Pancreas (tissue), 10 donors: ENCODE data around the gene SPATA31A3. TPM values are rescaled to one million over a fixed set of nuclear protein-coding genes. Genes with fewer than 3 reads are reported as not detected.
A peak's percentile ranks its signal among the peaks of the same experiment; 100 is the strongest.
"Not testable (repeated sequence)": the region's sequence is repeated elsewhere in the genome, so short reads cannot be mapped to it uniquely, and the experiment has no call there.

ENCODE experiments used
- ATAC-seq, 4 donors: fragments of 200-7000 bp; cut with Tn5 transposase; one replicate each; pipeline versions ENCODE4 v1.8.0 to v1.9.1; 2020; ENCODE audit warnings: mild to moderate bottlenecking in 4 of 4, moderate library complexity in 4 of 4
- DNase-seq, 6 donors: peaks; one replicate each; pipeline ENCODE4 v3.0.0-alpha.2; 2020
- FAIRE-seq: peaks from 2 replicates; lab custom pipeline; 2012; peaks lifted over from hg19 to GRCh38; lab: Jason Lieb, UNC
- H3K27ac ChIP-seq, 4 donors: fragments of 200-600 bp; sonication (generic); 1 replicate in 3 of 4; 2 replicates in 1 of 4; pipeline versions ENCODE4 v1.5.0 to v1.8.0; 2020
- H3K27me3 ChIP-seq, 4 donors: fragments of 200-600 bp; one replicate each; pipeline ENCODE4 v1.8.0; 2021
- H3K36me3 ChIP-seq, 3 donors: fragments of 200-600 bp; sonication (generic) in 1 of 3; one replicate each; pipeline versions ENCODE4 v1.5.0 to v1.8.0; 2020 to 2021
- H3K4me1 ChIP-seq, 3 donors: fragments of 200-600 bp; one replicate each; pipeline ENCODE4 v1.8.0; 2021
- H3K4me3 ChIP-seq, 4 donors: fragments of 200-600 bp; sonication (generic) in 2 of 4; one replicate each; pipeline versions ENCODE4 v1.5.0 to v1.8.0; 2020 to 2021
- H3K9me3 ChIP-seq, 4 donors: fragments of 200-600 bp; one replicate each; pipeline ENCODE4 v1.8.0; 2021
- WGBS, 2 donors: extraction: QIAGEN DNeasy Blood & Tissue Kit; methylation state at CpG; one replicate each; pipeline ENCODE4 v1.1.7; 2013; 5-methylcytosine and 5-hydroxymethylcytosine counted together
- intact Hi-C, 3 donors: fragments of 100-400 bp; cut with DNase I; formaldehyde crosslinking; loops; one replicate each; pipeline versions ENCODE4 v1.11.1 to v1.14.2; 2022
- polyA plus RNA-seq, 2 donors: library from polyadenylated mRNA; stranded (reverse); fragments of 200-250 nt; gene quantifications; one replicate each; pipeline ENCODE4 v1.2.3, GENCODE V29; 2013
- total RNA-seq, 6 donors: library from RNA; stranded (reverse); fragmentation: NEBNext Ultra II Directional in 4 of 6; extraction: Animal tissue kit (Norgen Biotek cat#: 25700) in 4 of 6; gene quantifications; one replicate each; pipeline versions ENCODE4 v1.2.1 to v1.2.4, GENCODE V29; 2021 to 2023
- donor health status: healthy with polysubstance abuse.
- donor health status: DM: no; HTN: no; CAD: no; lungs with moderate emphysema.
- donor health status: DM: no; HTN: no; CAD: no.
- donor health status: control.
- donor health status: control.
- donor health status: Bipolar disorder and iron deficiency.
- donor health status: DM: yes; HTN: yes; CAD: no.
- donor health status: DM: no; HTN: no; CAD: no.
- donor health status: DM: no; HTN: no; CAD: no.
- donor health status: DM: yes; HTN: yes; CAD: no.

Gene SPATA31A3
- not detected for total RNA-seq
- not detected for polyA plus RNA-seq

GRCh38 chr9:66992450-66992849 lies at the start of gene SPATA31A3:
Gene SPATA31A3 (minus strand): TSS chr9:66992550. CDS start chr9:66992521, 29 bp downstream.
- WGBS, 2 donors, result no CpG with 5 or more reads among the region's 7 CpGs

DNA sequence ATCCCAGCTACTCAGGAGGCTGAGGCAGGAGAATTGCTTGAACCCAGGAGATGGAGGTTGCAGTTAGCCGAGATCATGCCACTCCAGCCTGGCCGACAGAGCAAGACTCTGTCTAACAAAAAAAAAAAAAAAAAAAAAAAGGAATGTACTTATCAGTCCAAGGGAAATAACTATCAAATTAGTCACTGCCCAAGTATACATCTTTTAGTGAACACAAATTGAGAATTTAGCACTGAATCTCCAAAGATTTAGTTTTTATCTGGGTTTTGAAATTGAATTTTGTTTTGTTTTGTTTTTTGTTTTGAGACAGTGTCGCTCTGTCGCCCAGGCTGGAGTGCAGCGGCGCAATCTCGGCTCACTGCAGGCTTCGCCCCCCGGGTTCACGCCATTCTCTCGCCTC lies 39.8 kb downstream of the SPATA31A3 start:
- FAIRE-seq, H3K9me3 ChIP-seq, H3K4me1 ChIP-seq, H3K36me3 ChIP-seq, intact Hi-C loops, H3K27ac ChIP-seq, H3K4me3 ChIP-seq, H3K27me3 ChIP-seq, ATAC-seq, DNase-seq: not testable (repeated sequence)
- 85 to 98% methylated on average over 11 of the region's 11 CpGs for WGBS, 2 donors

More at GRCh38 chr9:66992450-66992849, at the start of gene SPATA31A3:
- ATAC-seq, H3K27me3 ChIP-seq, H3K9me3 ChIP-seq, H3K27ac ChIP-seq, H3K36me3 ChIP-seq, intact Hi-C loops, H3K4me1 ChIP-seq, DNase-seq, H3K4me3 ChIP-seq, FAIRE-seq: not testable (repeated sequence)

DNA sequence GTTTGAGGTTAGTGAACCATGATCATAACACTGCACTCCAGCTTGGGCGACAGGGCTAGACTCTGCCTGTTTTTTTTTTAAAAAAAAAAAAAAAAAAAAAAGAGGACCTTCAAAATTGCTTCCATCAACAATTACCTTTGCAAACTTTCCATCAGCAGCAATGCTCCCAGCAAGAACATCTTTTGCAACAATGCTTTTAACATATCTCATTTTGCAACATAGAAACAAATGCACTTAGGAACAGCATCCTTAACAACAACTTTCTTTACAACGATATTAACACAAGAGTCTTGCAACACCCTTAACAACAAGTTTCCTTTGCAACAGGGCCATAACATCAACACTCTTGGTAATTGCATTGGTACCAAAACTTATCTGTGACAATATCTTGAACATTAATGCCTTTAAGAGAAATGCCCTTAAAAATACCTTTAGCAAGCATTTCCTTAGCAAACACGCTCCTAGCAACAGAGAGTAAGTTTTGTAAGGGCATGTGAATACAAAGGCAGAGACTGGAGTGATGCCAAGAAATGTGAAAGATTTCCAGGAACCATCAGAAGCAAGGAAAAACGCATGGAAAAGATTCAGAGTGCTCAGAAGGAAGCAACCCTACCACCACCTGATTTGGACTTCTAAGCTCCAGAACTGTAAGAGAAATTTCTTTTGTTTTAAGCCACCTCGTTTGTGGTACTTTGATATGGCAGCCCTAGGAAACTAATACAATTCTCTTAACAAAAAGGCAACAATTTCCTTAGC lies 49.8 kb downstream of the SPATA31A3 start:
- not testable (repeated sequence) for H3K9me3 ChIP-seq, DNase-seq
- 33 to 46% methylated on average over 4 to 5 of the region's 5 CpGs for WGBS, 2 donors

GRCh38 chr9:66939878-66940830 lies 52.2 kb downstream of the SPATA31A3 start:
- ATAC-seq, result peak in 1 of 4 donors; percentile 30
- intact Hi-C loops, H3K36me3 ChIP-seq, FAIRE-seq, DNase-seq, H3K9me3 ChIP-seq, H3K27me3 ChIP-seq, H3K27ac ChIP-seq, H3K4me1 ChIP-seq, H3K4me3 ChIP-seq: not testable (repeated sequence)
- WGBS, 2 donors, result 40 to 48% methylated on average over 1 of the region's 2 CpGs

More for the DNA sequence above, 49.8 kb downstream of the SPATA31A3 start:
- H3K36me3 ChIP-seq, ATAC-seq, intact Hi-C loops, H3K27ac ChIP-seq, H3K4me3 ChIP-seq, H3K27me3 ChIP-seq, FAIRE-seq, H3K4me1 ChIP-seq: not testable (repeated sequence)

DNA sequence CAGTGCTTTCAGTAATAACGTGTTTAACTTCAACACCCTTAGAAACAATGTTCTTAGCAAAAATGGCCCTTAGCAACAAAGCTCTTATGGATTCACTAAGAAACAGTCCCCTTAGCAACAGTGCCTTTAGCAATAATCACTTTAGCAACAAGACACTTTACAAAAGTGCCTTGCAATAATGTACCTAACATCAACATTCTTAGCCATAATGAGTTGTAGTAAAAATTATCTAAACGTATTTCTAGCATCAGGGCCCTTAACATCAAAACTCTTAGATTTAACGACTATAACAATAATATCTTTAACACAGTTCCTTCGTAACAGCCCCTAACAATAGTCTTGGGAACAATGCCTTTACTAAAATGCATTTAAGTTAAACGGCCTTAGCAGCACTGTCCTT lies 54.0 kb downstream of the SPATA31A3 start:
- WGBS, 2 donors, result 46 to 61% methylated on average over 4 of the region's 5 CpGs
- H3K4me1 ChIP-seq, FAIRE-seq, intact Hi-C loops, H3K9me3 ChIP-seq, H3K27me3 ChIP-seq, ATAC-seq, H3K27ac ChIP-seq, H3K4me3 ChIP-seq, H3K36me3 ChIP-seq, DNase-seq: not testable (repeated sequence)

DNA sequence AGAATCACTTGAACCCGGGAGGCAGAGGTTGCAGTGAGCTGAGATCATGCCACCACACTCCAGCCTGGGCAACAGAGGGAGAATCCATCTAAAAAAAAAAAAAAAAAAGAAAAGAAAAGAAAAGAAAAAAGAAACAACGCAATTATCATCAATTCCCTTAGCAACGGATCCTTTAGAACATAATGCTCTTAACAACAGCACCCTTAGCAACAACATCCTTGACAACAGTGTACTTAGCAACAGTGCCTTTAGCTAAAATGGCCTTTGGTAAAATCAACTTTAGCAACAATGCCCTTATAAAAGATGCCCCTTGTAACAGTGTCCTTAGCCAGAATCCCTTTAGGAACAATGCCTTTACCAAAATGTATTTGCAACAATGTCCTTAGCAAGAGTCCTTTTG lies 54.7 kb downstream of the SPATA31A3 start:
- DNase-seq, H3K27ac ChIP-seq, H3K4me1 ChIP-seq, H3K36me3 ChIP-seq, intact Hi-C loops, H3K27me3 ChIP-seq, ATAC-seq, FAIRE-seq, H3K4me3 ChIP-seq, H3K9me3 ChIP-seq: not testable (repeated sequence)
- WGBS, 2 donors, result 60 to 90% methylated on average over 1 of the region's 3 CpGs

Other genes with a start within 250 kb of the SPATA31A3 start
- gene ZNF658, start 91.8 kb downstream of the SPATA31A3 start, total RNA-seq, result 1 to 10 TPM; 1.7 to 5.5 (median 3.1) TPM
- 1 to 10 TPM in 1 of 2 donors, under 1 TPM in 1; 0.99 to 1.7 TPM for gene ZNF658, start 91.8 kb downstream of the SPATA31A3 start, polyA plus RNA-seq